ENCODE data around the gene ITGA2B. TPM values are rescaled to one million over a fixed set of nuclear protein-coding genes. Genes with fewer than 3 reads are reported as not detected.

ITGA2B gene
- total and polyA plus RNA-seq, 2 of the 13 experiments (the other 11 are each of a cell fraction or from before 2014, with no cell fraction given): 0.38 to 1.1 TPM

DNA sequence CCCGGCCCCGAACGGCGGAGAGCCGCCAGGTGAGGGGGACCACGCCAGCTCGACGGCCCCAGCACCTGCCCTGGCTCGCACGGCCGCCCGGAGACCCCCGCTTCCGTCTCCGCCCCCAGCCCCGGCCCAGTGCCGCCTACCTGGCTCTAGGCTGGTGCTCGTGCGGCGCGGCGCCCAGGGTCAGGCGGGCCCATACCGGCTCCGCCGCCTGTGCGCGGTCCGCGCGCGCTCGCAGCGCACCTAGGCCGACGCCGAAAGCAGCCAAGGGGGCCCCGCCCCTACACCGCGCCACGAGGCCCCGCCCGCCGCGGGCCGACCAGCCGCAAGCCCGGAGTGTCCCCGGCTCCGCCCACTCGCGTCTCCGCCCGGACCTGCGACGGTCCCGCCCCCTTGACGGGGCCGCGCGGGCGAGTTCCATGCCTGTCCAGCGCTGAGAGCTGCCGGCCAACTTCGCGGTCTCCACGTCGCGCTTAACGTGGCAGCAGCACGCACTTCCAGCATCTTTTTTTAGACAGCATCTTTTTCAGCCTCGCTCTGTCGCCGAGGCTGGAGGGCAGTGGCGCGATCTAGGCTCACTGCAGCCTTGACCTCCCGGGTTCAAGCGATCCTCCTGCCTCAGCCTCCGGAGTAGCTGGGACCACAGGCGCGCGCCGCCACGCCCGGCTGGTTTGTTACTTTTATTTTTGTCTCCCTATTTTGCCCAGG lies 64.7 kb downstream of the ITGA2B start, which contains the start of gene SLC25A39 (continued):
- TF ChIP-seq, protein P1, sequence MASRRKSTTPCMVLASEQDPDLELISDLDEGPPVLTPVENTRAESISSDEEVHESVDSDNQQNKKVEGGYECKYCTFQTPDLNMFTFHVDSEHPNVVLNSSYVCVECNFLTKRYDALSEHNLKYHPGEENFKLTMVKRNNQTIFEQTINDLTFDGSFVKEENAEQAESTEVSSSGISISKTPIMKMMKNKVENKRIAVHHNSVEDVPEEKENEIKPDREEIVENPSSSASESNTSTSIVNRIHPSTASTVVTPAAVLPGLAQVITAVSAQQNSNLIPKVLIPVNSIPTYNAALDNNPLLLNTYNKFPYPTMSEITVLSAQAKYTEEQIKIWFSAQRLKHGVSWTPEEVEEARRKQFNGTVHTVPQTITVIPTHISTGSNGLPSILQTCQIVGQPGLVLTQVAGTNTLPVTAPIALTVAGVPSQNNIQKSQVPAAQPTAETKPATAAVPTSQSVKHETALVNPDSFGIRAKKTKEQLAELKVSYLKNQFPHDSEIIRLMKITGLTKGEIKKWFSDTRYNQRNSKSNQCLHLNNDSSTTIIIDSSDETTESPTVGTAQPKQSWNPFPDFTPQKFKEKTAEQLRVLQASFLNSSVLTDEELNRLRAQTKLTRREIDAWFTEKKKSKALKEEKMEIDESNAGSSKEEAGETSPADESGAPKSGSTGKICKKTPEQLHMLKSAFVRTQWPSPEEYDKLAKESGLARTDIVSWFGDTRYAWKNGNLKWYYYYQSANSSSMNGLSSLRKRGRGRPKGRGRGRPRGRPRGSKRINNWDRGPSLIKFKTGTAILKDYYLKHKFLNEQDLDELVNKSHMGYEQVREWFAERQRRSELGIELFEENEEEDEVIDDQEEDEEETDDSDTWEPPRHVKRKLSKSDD (CRISPR knock-in tag; IDR thresholded peaks at IDR 0.05; ENCODE audit: low read depth): peak; percentile 53; the same call in 1 of the 2 replicates
- TF ChIP-seq ZBTB7A (CRISPR knock-in tag; IDR thresholded peaks at IDR 0.05) (peak; percentile 41; the same call in 1 of the 2 replicates), EED (CRISPR knock-in tag; IDR thresholded peaks at IDR 0.05) (peak; percentile 80), SRSF4 (IDR thresholded peaks at IDR 0.05; ENCODE audit: low read depth, low read length, poor library complexity, severe bottlenecking) (no peak), ZNF550 (CRISPR knock-in tag; IDR thresholded peaks at IDR 0.05; ENCODE audit: borderline replicate concordance) (no peak), ZNF607 (CRISPR knock-in tag; IDR thresholded peaks at IDR 0.05; ENCODE audit: borderline replicate concordance) (peak; percentile 93), ZNF883 (CRISPR knock-in tag; IDR thresholded peaks at IDR 0.05; ENCODE audit: not compliant biosample characterization) (peak; percentile 75), DMAP1 (CRISPR knock-in tag; IDR thresholded peaks at IDR 0.05) (peak; percentile 41; the same call in 1 of the 2 replicates), ZNF563 (CRISPR knock-in tag; IDR thresholded peaks at IDR 0.05) (peak; percentile 96), XRCC5 (optimal IDR thresholded peaks at IDR 0.05; ENCODE audit: low read length) (peak; percentile 34), GPN1 (CRISPR knock-in tag; IDR thresholded peaks at IDR 0.05; ENCODE audit: borderline replicate concordance) (no peak), PRPF4 (IDR thresholded peaks at IDR 0.05; ENCODE audit: low read depth, low read length, poor library complexity, severe bottlenecking) (no peak), ZNF263 (CRISPR knock-in tag; IDR thresholded peaks at IDR 0.05) (0 out of 2 replicates have a peak, but pooled peaks have one; percentile 22), ZNF598 (CRISPR knock-in tag; IDR thresholded peaks at IDR 0.05; ENCODE audit: borderline replicate concordance) (no peak), SP4 (CRISPR knock-in tag; IDR thresholded peaks at IDR 0.05) (peak; percentile 99), RARG (CRISPR knock-in tag; IDR thresholded peaks at IDR 0.05; ENCODE audit: low read depth) (no peak), ZSCAN30 (CRISPR knock-in tag; IDR thresholded peaks at IDR 0.05) (no peak), ASH2L (IDR thresholded peaks at IDR 0.05; ENCODE audit: insufficient read length, low read depth, low read length) (peak; percentile 84), ZNF674 (CRISPR knock-in tag; IDR thresholded peaks at IDR 0.05; ENCODE audit: low read depth) (peak; percentile 93; the same call in 1 of the 2 replicates), ZIK1 (CRISPR knock-in tag; IDR thresholded peaks at IDR 0.05; ENCODE audit: borderline replicate concordance, low read depth) (peak; percentile 90; the same call in 1 of the 2 replicates)
- TF ChIP-seq, protein P2, sequence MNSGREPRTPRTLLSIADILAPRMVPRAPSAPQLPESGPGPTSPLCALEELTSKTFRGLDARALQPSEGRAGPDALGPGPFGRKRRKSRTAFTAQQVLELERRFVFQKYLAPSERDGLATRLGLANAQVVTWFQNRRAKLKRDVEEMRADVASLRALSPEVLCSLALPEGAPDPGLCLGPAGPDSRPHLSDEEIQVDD (CRISPR knock-in tag; IDR thresholded peaks at IDR 0.05; ENCODE audit: borderline replicate concordance): no peak
- TF ChIP-seq, protein P3, sequence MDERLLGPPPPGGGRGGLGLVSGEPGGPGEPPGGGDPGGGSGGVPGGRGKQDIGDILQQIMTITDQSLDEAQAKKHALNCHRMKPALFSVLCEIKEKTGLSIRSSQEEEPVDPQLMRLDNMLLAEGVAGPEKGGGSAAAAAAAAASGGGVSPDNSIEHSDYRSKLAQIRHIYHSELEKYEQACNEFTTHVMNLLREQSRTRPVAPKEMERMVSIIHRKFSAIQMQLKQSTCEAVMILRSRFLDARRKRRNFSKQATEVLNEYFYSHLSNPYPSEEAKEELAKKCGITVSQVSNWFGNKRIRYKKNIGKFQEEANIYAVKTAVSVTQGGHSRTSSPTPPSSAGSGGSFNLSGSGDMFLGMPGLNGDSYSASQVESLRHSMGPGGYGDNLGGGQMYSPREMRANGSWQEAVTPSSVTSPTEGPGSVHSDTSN (CRISPR knock-in tag; IDR thresholded peaks at IDR 0.05): no peak
- TF ChIP-seq, protein P4, sequence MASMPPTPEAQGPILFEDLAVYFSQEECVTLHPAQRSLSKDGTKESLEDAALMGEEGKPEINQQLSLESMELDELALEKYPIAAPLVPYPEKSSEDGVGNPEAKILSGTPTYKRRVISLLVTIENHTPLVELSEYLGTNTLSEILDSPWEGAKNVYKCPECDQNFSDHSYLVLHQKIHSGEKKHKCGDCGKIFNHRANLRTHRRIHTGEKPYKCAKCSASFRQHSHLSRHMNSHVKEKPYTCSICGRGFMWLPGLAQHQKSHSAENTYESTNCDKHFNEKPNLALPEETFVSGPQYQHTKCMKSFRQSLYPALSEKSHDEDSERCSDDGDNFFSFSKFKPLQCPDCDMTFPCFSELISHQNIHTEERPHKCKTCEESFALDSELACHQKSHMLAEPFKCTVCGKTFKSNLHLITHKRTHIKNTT (CRISPR knock-in tag; IDR thresholded peaks at IDR 0.05): no peak; the same call in 1 of the 2 replicates
